GM12878 (cell line): ENCODE data around the gene EBI3. TPM values are rescaled to one million over a fixed set of nuclear protein-coding genes. Genes with fewer than 3 reads are reported as not detected.
"Not testable (repeated sequence)": the region's sequence is repeated elsewhere in the genome, so short reads cannot be mapped to it uniquely, and the experiment has no call there.

Experiments used
- ATAC-seq: fragments of 200-7000 bp; cut with Tn5 transposase; 3 replicates; pipeline ENCODE4 v1.9.1; 2020; ENCODE audit warnings: mild to moderate bottlenecking, moderate library complexity
- BruUV-seq: library from RNA; stranded (reverse); fragments of 400-500 nt; replicated peaks from 2 replicates; lab custom pipeline; 2021; lab: Mats Ljungman, UMichigan
- CTCF ChIA-PET: fragments of 300-600 bp; sonication (Branson Sonifier 250); formaldehyde crosslinking; extraction: SDS; loops from one replicate; lab custom pipeline; 2021; ENCODE audit warnings: inconsistent platforms; lab: Yijun Ruan, JAX
- POLR2A ChIA-PET: fragments of 350-600 bp; formaldehyde crosslinking; extraction: SDS; loops from one replicate; lab custom pipeline; 2021; ENCODE audit warnings: inconsistent platforms; lab: Charles Lee
- RAD21 ChIA-PET: fragments of 300-600 bp; sonication (Branson Sonifier 250); formaldehyde crosslinking; loops from one replicate; lab custom pipeline; 2023; ENCODE audit warnings: antibody characterized with exemption; ENCODE audit not compliant: unreplicated experiment; lab: Charles Lee
- SMC1A ChIA-PET: fragments of 300-600 bp; sonication (Branson Sonifier 250); formaldehyde crosslinking; loops from one replicate; lab custom pipeline; 2023; ENCODE audit not compliant: unreplicated experiment, uncharacterized antibody; lab: Charles Lee
- DNase-seq: peaks from one replicate; pipeline ENCODE4 v3.0.0-alpha.2; 2011; ENCODE audit warnings: low read depth, low spot score
- FAIRE-seq: peaks from 3 replicates; lab custom pipeline; 2011; peaks lifted over from hg19 to GRCh38; lab: Jason Lieb, UNC
- H2AFZ ChIP-seq: 2 replicates; pipeline ENCODE4 v1.6.0; 2011; ENCODE audit warnings: low read depth, low read length, control low read depth; ENCODE audit not compliant: control insufficient read depth
- H3K27ac ChIP-seq: 2 replicates; pipeline ENCODE4 v1.5.1; 2011; ENCODE audit warnings: control low read depth; ENCODE audit not compliant: control insufficient read depth, insufficient read depth
- H3K27me3 ChIP-seq, 2 experiments: replicated peaks in 1 of 2; 2 replicates each; pipeline versions ENCODE4 v1.6.0 to v1.6.1; 2011; ENCODE audit warnings: low read length in 1 of 2; ENCODE audit not compliant: control insufficient read depth in 2 of 2, insufficient read depth in 2 of 2
- H3K36me3 ChIP-seq, 2 experiments: 2 replicates each; pipeline ENCODE4 v1.5.1; 2011; ENCODE audit warnings: low read length in 1 of 2; ENCODE audit not compliant: control insufficient read depth in 2 of 2, insufficient read depth in 2 of 2
- H3K4me1 ChIP-seq: 2 replicates; pipeline ENCODE4 v1.6.1; 2011; ENCODE audit warnings: mild to moderate bottlenecking, low read length, moderate library complexity, mixed read lengths; ENCODE audit not compliant: control insufficient read depth, insufficient read depth
- H3K4me2 ChIP-seq: 2 replicates; pipeline ENCODE4 v1.6.0; 2011; ENCODE audit warnings: control low read depth; ENCODE audit not compliant: control insufficient read depth, insufficient read depth
- H3K4me3 ChIP-seq: fragments of 200-600 bp; sonication (generic); 2 replicates; pipeline ENCODE4 v1.5.1; 2016
- H3K79me2 ChIP-seq: 2 replicates; pipeline ENCODE4 v1.6.0; 2011; ENCODE audit warnings: low read length; ENCODE audit not compliant: control insufficient read depth, insufficient read depth
- H3K9ac ChIP-seq: 2 replicates; pipeline ENCODE4 v1.8.0; 2011; ENCODE audit warnings: low read length, control low read depth, mixed read lengths; ENCODE audit not compliant: control insufficient read depth, insufficient read depth
- H3K9me3 ChIP-seq: replicated peaks from 3 replicates; pipeline ENCODE4 v1.5.1; 2011; ENCODE audit warnings: mild to moderate bottlenecking, low read length; ENCODE audit not compliant: control insufficient read depth, insufficient read depth
- H4K20me1 ChIP-seq: 2 replicates; pipeline ENCODE4 v1.6.0; 2011; ENCODE audit not compliant: control insufficient read depth, insufficient read depth
- ZNF384 ChIP-seq: IDR thresholded peaks from 2 replicates; pipeline ENCODE4 v1.6.1; 2012; ENCODE audit warnings: low read depth, mild to moderate bottlenecking, low read length, improper control_type of control experiment, borderline replicate concordance
- WGBS: methylation state at CpG from one replicate; pipeline ENCODE4 v1.1.6; 2016; ENCODE audit warnings: low lambda C conversion rate; ENCODE audit not compliant: insufficient replicate concordance, insufficient coverage; ENCODE audit errors: missing lambda C conversion rate; 5-methylcytosine and 5-hydroxymethylcytosine counted together
- in situ Hi-C: fragments of 300-500 bp; cut with MboI; formaldehyde crosslinking; loops from 9 replicates; pipeline ENCODE4 v1.14.3; 2018; ENCODE audit warnings: mixed read lengths
- intact Hi-C: fragments of 100-400 bp; cut with micrococcal nuclease; formaldehyde crosslinking; loops from one replicate; pipeline ENCODE4 v1.14.2; 2022; ENCODE audit not compliant: unreplicated experiment
- polyA plus RNA-seq, 11 experiments: library from polyadenylated mRNA; depleted of rRNA in 4 of 11; unstranded in 6 of 11; stranded (reverse) in 5 of 11; fragments of >200 nt; fragmentation: Nextera tagmentation in 4 of 11; fragmentation: Illumina TruSeq in 1 of 11; extraction: Ambion mirVana in 4 of 11; extraction: Trizol in 1 of 11; gene quantifications; 1 replicate in 1 of 11; 2 replicates in 10 of 11; pipeline versions ENCODE4 v1.2.1 to v1.2.3, GENCODE V29; 2011 to 2016; ENCODE audit warnings: inconsistent platforms in 2 of 11, missing spikeins in 2 of 11, low read depth in 1 of 11
- total RNA-seq, 4 experiments: library from RNA; depleted of rRNA in 3 of 4; stranded (reverse); fragments of >200 nt in 3 of 4; fragmentation: Illumina TruSeq in 1 of 4; extraction: Trizol in 1 of 4; gene quantifications; 2 replicates each; pipeline versions ENCODE4 v1.2.1 to v1.2.3, GENCODE V29; 2013 to 2021
- TF ChIP-seq, protein P1 (sequence below): fragments of 450-650 bp; IDR thresholded peaks from 2 replicates; pipeline ENCODE4 v1.6.1; 2016; ENCODE audit warnings: mild to moderate bottlenecking

EBI3 gene
- total and polyA plus RNA-seq, 10 of the 15 experiments (the other 5 are each of a cell fraction or from before 2014, with no cell fraction given), result 22.0 to 288 (median 186) TPM

- H3K4me2 ChIP-seq, result peak overlapping the region; percentile 69
- H3K4me1 ChIP-seq, result peaks cover 11% of the 10 kb centered on the region
- H3K27ac ChIP-seq, result peak overlapping the region; percentile 22
- POLR2A ChIA-PET, result interaction anchor here (0.6 to 6.0 kb wide), 11 partner anchors 10 to 420 kb away, joined by 3 to 45 read pairs (median 4); partner anchors contain the start of gene YJU2
- SMC1A ChIA-PET, result interaction anchor here (0.8 to 1.8 kb wide), 8 partner anchors 10 to 247 kb away, joined by 3 to 6 read pairs (median 4); partner anchors contain the start of genes EEF2 and YJU2
- H3K79me2 ChIP-seq, result peaks cover 56% of the 10 kb centered on the region
- in situ Hi-C loops, DNase-seq, H3K9ac ChIP-seq, ATAC-seq, H2AFZ ChIP-seq, FAIRE-seq, H3K9me3 ChIP-seq, intact Hi-C loops, H3K27me3 ChIP-seq, H4K20me1 ChIP-seq, BruUV-seq: not testable (repeated sequence)
- CTCF ChIA-PET, result interaction anchor here (0.6 to 3.2 kb wide), 10 partner anchors 11 to 217 kb away, joined by 3 to 42 read pairs (median 4); partner anchors contain the start of genes CHAF1A and YJU2
- RAD21 ChIA-PET, result interaction anchor here (0.6 to 1.5 kb wide), 6 partner anchors 10 to 559 kb away, joined by 3 to 5 read pairs (median 3); partner anchors contain the start of gene FEM1A
- H3K36me3 ChIP-seq, result peaks cover 2 to 12% of the 10 kb centered on the region in 2 experiments; a peak in 3 of 4 replicates
- peak; percentile 28; the same call in 1 of the 2 replicates for TF ChIP-seq ZNF384
- TF ChIP-seq, protein P1, sequence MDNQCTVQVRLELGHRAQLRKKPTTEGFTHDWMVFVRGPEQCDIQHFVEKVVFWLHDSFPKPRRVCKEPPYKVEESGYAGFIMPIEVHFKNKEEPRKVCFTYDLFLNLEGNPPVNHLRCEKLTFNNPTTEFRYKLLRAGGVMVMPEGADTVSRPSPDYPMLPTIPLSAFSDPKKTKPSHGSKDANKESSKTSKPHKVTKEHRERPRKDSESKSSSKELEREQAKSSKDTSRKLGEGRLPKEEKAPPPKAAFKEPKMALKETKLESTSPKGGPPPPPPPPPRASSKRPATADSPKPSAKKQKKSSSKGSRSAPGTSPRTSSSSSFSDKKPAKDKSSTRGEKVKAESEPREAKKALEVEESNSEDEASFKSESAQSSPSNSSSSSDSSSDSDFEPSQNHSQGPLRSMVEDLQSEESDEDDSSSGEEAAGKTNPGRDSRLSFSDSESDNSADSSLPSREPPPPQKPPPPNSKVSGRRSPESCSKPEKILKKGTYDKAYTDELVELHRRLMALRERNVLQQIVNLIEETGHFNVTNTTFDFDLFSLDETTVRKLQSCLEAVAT, result peak; percentile 20; the same call in 1 of the 2 replicates
- WGBS, result 49% methylated on average over 2 of the region's 5 CpGs
- H3K4me3 ChIP-seq, result peak overlapping the region; percentile 93; the same call in 1 of the 2 replicates
These were observed 2.8 kb downstream of the EBI3 start for GRCh38 chr19:4232139-4232538.
